IMR-90 (cell line): Measurements from ENCODE around the gene NHSL2. TPM values are rescaled to one million over a fixed set of nuclear protein-coding genes. Genes with fewer than 3 reads are reported as not detected.

Source experiments
- ATAC-seq: fragments of 200-7000 bp; cut with Tn5 transposase; 2 replicates; pipeline ENCODE4 v1.9.1; 2020; ENCODE audit warnings: low read depth, mild to moderate bottlenecking, moderate library complexity
- BruUV-seq: library from RNA; stranded (reverse); fragments of 400-500 nt; replicated peaks from 2 replicates; lab custom pipeline; 2021; lab: Mats Ljungman, UMichigan
- CTCF ChIA-PET: fragments of 300-600 bp; formaldehyde crosslinking; extraction: SDS; loops from one replicate; lab custom pipeline; 2021; ENCODE audit warnings: antibody characterized with exemption; lab: Yijun Ruan, JAX
- POLR2A ChIA-PET: fragments of 300-600 bp; sonication (Branson Sonifier 250); formaldehyde crosslinking; loops from one replicate; lab custom pipeline; 2022; ENCODE audit warnings: antibody characterized with exemption; ENCODE audit not compliant: unreplicated experiment; lab: Charles Lee
- DNase-seq: peaks from one replicate; pipeline ENCODE4 v3.0.0; 2013
- H2AFZ ChIP-seq: replicated peaks from 2 replicates; pipeline ENCODE3; 2013; ENCODE audit warnings: low read length, mild to moderate bottlenecking; ENCODE audit not compliant: poor library complexity
- H2AK5ac ChIP-seq: 2 replicates; pipeline ENCODE4 v1.6.1; 2013; ENCODE audit warnings: low read depth, low read length, inconsistent platforms
- H2AK9ac ChIP-seq: replicated peaks from 2 replicates; pipeline ENCODE3; 2013; ENCODE audit warnings: mild to moderate bottlenecking, low read depth, low read length, moderate library complexity; ENCODE audit not compliant: poor library complexity
- H2BK120ac ChIP-seq: 2 replicates; pipeline ENCODE4 v1.6.1; 2013; ENCODE audit warnings: low read depth, low read length, inconsistent platforms
- H2BK15ac ChIP-seq: 3 replicates; pipeline ENCODE4 v1.6.1; 2013; ENCODE audit warnings: low read depth, low read length, inconsistent platforms
- H2BK20ac ChIP-seq: 2 replicates; pipeline ENCODE4 v1.6.1; 2013; ENCODE audit warnings: low read depth, mild to moderate bottlenecking, inconsistent platforms, low read length, moderate library complexity
- H2BK5ac ChIP-seq: 2 replicates; pipeline ENCODE4 v1.6.1; 2013; ENCODE audit warnings: mild to moderate bottlenecking, low read depth, low read length, inconsistent platforms; ENCODE audit not compliant: poor library complexity, severe bottlenecking
- H3K14ac ChIP-seq: replicated peaks from 2 replicates; pipeline ENCODE4 v1.6.1; 2013; ENCODE audit warnings: low read depth, low read length, inconsistent platforms
- H3K18ac ChIP-seq: 2 replicates; pipeline ENCODE4 v1.6.1; 2013; ENCODE audit warnings: low read depth, low read length, control low read depth
- H3K23ac ChIP-seq: 2 replicates; pipeline ENCODE4 v1.6.1; 2013; ENCODE audit warnings: low read depth, low read length, inconsistent platforms
- H3K27ac ChIP-seq: 2 replicates; pipeline ENCODE4 v1.5.1; 2013; ENCODE audit warnings: mild to moderate bottlenecking, control low read depth, low read length; ENCODE audit not compliant: insufficient read depth
- H3K27me3 ChIP-seq: 2 replicates; pipeline ENCODE4 v1.6.1; 2013; ENCODE audit warnings: low read length; ENCODE audit not compliant: control insufficient read depth, insufficient read depth
- H3K36me3 ChIP-seq: 2 replicates; pipeline ENCODE4 v1.6.1; 2013; ENCODE audit warnings: low read length, mixed read lengths; ENCODE audit not compliant: control insufficient read depth, insufficient read depth
- H3K4ac ChIP-seq: 2 replicates; pipeline ENCODE4 v1.6.1; 2013; ENCODE audit warnings: low read depth, low read length, inconsistent platforms
- H3K4me1 ChIP-seq: 2 replicates; pipeline ENCODE4 v1.6.1; 2013; ENCODE audit warnings: low read length, mixed read lengths; ENCODE audit not compliant: control insufficient read depth, insufficient read depth
- H3K4me2 ChIP-seq: 2 replicates; pipeline ENCODE4 v1.6.1; 2013; ENCODE audit warnings: low read depth, mild to moderate bottlenecking, control low read depth, low read length, moderate library complexity
- H3K4me3 ChIP-seq: 2 replicates; pipeline ENCODE4 v1.5.1; 2013; ENCODE audit warnings: low read depth, mild to moderate bottlenecking, control low read depth, low read length, moderate library complexity; ENCODE audit not compliant: insufficient read depth
- H3K56ac ChIP-seq: 2 replicates; pipeline ENCODE4 v1.6.1; 2013; ENCODE audit warnings: low read length, inconsistent platforms; ENCODE audit not compliant: insufficient read depth; ENCODE audit errors: extremely low read depth
- H3K79me1 ChIP-seq, 2 experiments: 2 replicates each; pipeline ENCODE4 v1.6.1; 2013; ENCODE audit warnings: low read length in 2 of 2, inconsistent platforms in 1 of 2, low read depth in 1 of 2
- H3K9ac ChIP-seq: 2 replicates; pipeline ENCODE4 v1.6.1; 2013; ENCODE audit warnings: low read depth, low read length, control low read depth
- H3K9me1 ChIP-seq: 2 replicates; pipeline ENCODE4 v1.6.1; 2013; ENCODE audit warnings: low read length, inconsistent platforms; ENCODE audit not compliant: insufficient read depth
- H3K9me3 ChIP-seq: 2 replicates; pipeline ENCODE4 v1.6.1; 2013; ENCODE audit warnings: low read length; ENCODE audit not compliant: control insufficient read depth, insufficient read depth
- H4K20me1 ChIP-seq: 2 replicates; pipeline ENCODE4 v1.6.1; 2013; ENCODE audit warnings: low read length, inconsistent platforms; ENCODE audit not compliant: insufficient read depth
- H4K5ac ChIP-seq: 2 replicates; pipeline ENCODE4 v1.6.1; 2013; ENCODE audit warnings: mild to moderate bottlenecking, low read depth, low read length, control low read depth
- H4K8ac ChIP-seq, 2 experiments: 2 replicates each; pipeline ENCODE4 v1.6.1; 2013; ENCODE audit warnings: low read depth in 2 of 2, low read length in 2 of 2, control low read depth in 1 of 2, inconsistent platforms in 1 of 2
- H4K91ac ChIP-seq: 2 replicates; pipeline ENCODE4 v1.6.1; 2013; ENCODE audit warnings: low read depth, low read length, inconsistent platforms; ENCODE audit not compliant: insufficient read depth
- POLR2A ChIP-seq: IDR thresholded peaks from 2 replicates; pipeline ENCODE4 v1.6.1; 2012; ENCODE audit warnings: mild to moderate bottlenecking, low read depth, low read length
- RAD21 ChIP-seq: IDR thresholded peaks from 2 replicates; pipeline ENCODE4 v1.6.1; 2012; ENCODE audit warnings: low read length, improper control_type of control experiment
- whole genome bisulfite sequencing, 2 experiments: methylation state at CpG; one replicate each; pipeline versions ENCODE4 v1.1.5 to v1.1.7; 2013; ENCODE audit warnings: missing lambda C conversion rate in 2 of 2; ENCODE audit not compliant: insufficient read length in 1 of 2; ENCODE audit errors: extremely low coverage in 2 of 2; 5-methylcytosine and 5-hydroxymethylcytosine counted together
- dilution Hi-C: fragments of 300-500 bp; cut with HindIII; formaldehyde crosslinking; loops from one replicate; pipeline ENCODE4 v1.14.3; 2018; ENCODE audit warnings: low sequenced_read_pairs; ENCODE audit not compliant: unreplicated experiment
- in situ Hi-C: fragments of 300-500 bp; cut with MboI; formaldehyde crosslinking; loops from 3 replicates; pipeline ENCODE4 v1.14.3; 2019; ENCODE audit warnings: low sequenced_read_pairs, inconsistent platforms, mixed read lengths
- intact Hi-C: fragments of 100-400 bp; cut with micrococcal nuclease; formaldehyde crosslinking; loops from 2 replicates; pipeline ENCODE4 v1.10.0; 2022
- polyA plus RNA-seq, 3 experiments: library from polyadenylated mRNA; depleted of rRNA; stranded (reverse); fragments of >200 nt; gene quantifications; 2 replicates each; pipeline ENCODE4 v1.2.3, GENCODE V29; 2012; ENCODE audit warnings: low replicate concordance in 1 of 3
- total RNA-seq: library from RNA; depleted of rRNA; stranded (reverse); fragments of >200 nt; gene quantifications from 2 replicates; pipeline ENCODE4 v1.2.3, GENCODE V29; 2012

Gene NHSL2
- total and polyA plus RNA-seq, 2 of the 4 experiments (the other 2 are of a cell fraction) = 0.72 to 0.75 TPM

- Histone ChIP-seq H3K27ac (no peak overlapping the region), H2BK15ac (no peak overlapping the region), H3K23ac (no peak overlapping the region), H3K9me3 (0 out of 2 replicates have a peak, but pooled peaks cover 1% of the 10 kb centered on the region), H4K5ac (no peak overlapping the region), H3K36me3 (no peaks in the 10 kb centered on the region), H2BK120ac (no peak overlapping the region), H4K8ac (no peak overlapping the region), H3K79me1 (no peaks in the 10 kb centered on the region), H2BK5ac (no peak overlapping the region), H3K4ac (no peak overlapping the region), H3K4me1 (no peaks in the 10 kb centered on the region), H3K9ac (no peak overlapping the region), H3K4me3 (peak overlapping the region; percentile 1; the same call in 1 of the 2 replicates), H2AK5ac (no peak overlapping the region), H3K18ac (no peak overlapping the region), H3K27me3 (peaks cover 56% of the 10 kb centered on the region), H2AK9ac (no peak overlapping the region), H3K4me2 (no peak overlapping the region; the same call in 1 of the 2 replicates), H4K91ac (no peak overlapping the region), H2AFZ (peak overlapping the region; percentile 53), H3K9me1 (no peaks in the 10 kb centered on the region), H2BK20ac (no peak overlapping the region), H4K20me1 (no peaks in the 10 kb centered on the region), H3K56ac (no peak overlapping the region), H3K14ac (no peak overlapping the region)
- in situ Hi-C loops = no loop called here
- CTCF ChIA-PET = interaction anchor here (1.0 to 1.8 kb wide), 3 partner anchors 14 to 106 kb away, joined by 3 to 10 read pairs (median 4); no protein-coding TSS in a partner anchor
- no TSS peak for BruUV-seq
- DNase-seq (no peak), ATAC-seq (peak; percentile 40)
- WGBS, 2 experiments = 40% methylated on average over 67 of the region's 85 CpGs; no CpG with 5 or more reads in 1 of the 2 experiments
- POLR2A ChIA-PET = no interaction called here
- no peak for TF ChIP-seq RAD21
- TF ChIP-seq POLR2A = no peak
- dilution Hi-C loops = no loop called here
- intact Hi-C loops = no loop called here
Observed at GRCh38 chrX:71910986-71911730, 513 bp downstream of the NHSL2 start.
